HEK293T (cell line): ENCODE results near the gene VPREB3.

Source experiments
- ARNT ChIP-seq: fragments of 450-650 bp; IDR thresholded peaks from 2 replicates; pipeline ENCODE4 v1.6.1; 2017; ENCODE audit warnings: mild to moderate bottlenecking
- BHLHE40 ChIP-seq: fragments of 450-650 bp; IDR thresholded peaks from 2 replicates; pipeline ENCODE4 v1.6.1; 2016; ENCODE audit warnings: mild to moderate bottlenecking, moderate library complexity, borderline replicate concordance
- CTBP1 ChIP-seq: fragments of 450-650 bp; IDR thresholded peaks from 2 replicates; pipeline ENCODE4 v1.6.1; 2016; ENCODE audit warnings: borderline replicate concordance
- HDGF ChIP-seq: fragments of 450-650 bp; IDR thresholded peaks from 2 replicates; pipeline ENCODE4 v1.6.1; 2017; ENCODE audit warnings: antibody characterized with exemption, borderline replicate concordance
- L3MBTL2 ChIP-seq: fragments of 450-650 bp; conservative IDR thresholded peaks from 2 replicates; pipeline ENCODE4 v1.6.1; 2016; ENCODE audit warnings: mild to moderate bottlenecking
- LEF1 ChIP-seq: fragments of 450-650 bp; IDR thresholded peaks from 2 replicates; pipeline ENCODE4 v1.6.1; 2017; ENCODE audit warnings: mild to moderate bottlenecking, borderline replicate concordance
- NFRKB ChIP-seq: fragments of 450-650 bp; IDR thresholded peaks from 2 replicates; pipeline ENCODE4 v1.6.1; 2016; ENCODE audit warnings: mild to moderate bottlenecking, moderate library complexity
- PKNOX1 ChIP-seq: fragments of 450-650 bp; IDR thresholded peaks from 2 replicates; pipeline ENCODE4 v1.6.1; 2016
- SP1 ChIP-seq: fragments of 450-650 bp; IDR thresholded peaks from 2 replicates; pipeline ENCODE4 v1.6.1; 2017
- ZNF384 ChIP-seq: fragments of 450-650 bp; IDR thresholded peaks from 2 replicates; pipeline ENCODE4 v1.6.1; 2016

- TF ChIP-seq ZNF384 (no peak), PKNOX1 (no peak), ARNT (0 out of 2 replicates have a peak, but pooled peaks have one; percentile 30), BHLHE40 (no peak), HDGF (peak; percentile 91; the same call in 1 of the 2 replicates), SP1 (no peak), CTBP1 (no peak), NFRKB (no peak), L3MBTL2 (peak; percentile 97), LEF1 (no peak)
These were observed 37.1 kb downstream of the VPREB3 start for GRCh38 chr22:23716811-23717801.
